IMR-90 (cell line): ENCODE data around the gene TNN. TPM values are rescaled to one million over a fixed set of nuclear protein-coding genes. Genes with fewer than 3 reads are reported as not detected.
A peak's percentile ranks its signal among the peaks of the same experiment; 100 is the strongest.

ENCODE experiments used
- ATAC-seq: fragments of 200-7000 bp; cut with Tn5 transposase; 2 replicates; pipeline ENCODE4 v1.9.1; 2020; ENCODE audit warnings: low read depth, mild to moderate bottlenecking, moderate library complexity
- BruUV-seq: library from RNA; stranded (reverse); fragments of 400-500 nt; replicated peaks from 2 replicates; lab custom pipeline; 2021; lab: Mats Ljungman, UMichigan
- CTCF ChIA-PET: fragments of 300-600 bp; formaldehyde crosslinking; extraction: SDS; loops from one replicate; lab custom pipeline; 2021; ENCODE audit warnings: antibody characterized with exemption; lab: Yijun Ruan, JAX
- POLR2A ChIA-PET: fragments of 300-600 bp; sonication (Branson Sonifier 250); formaldehyde crosslinking; loops from one replicate; lab custom pipeline; 2022; ENCODE audit warnings: antibody characterized with exemption; ENCODE audit not compliant: unreplicated experiment; lab: Charles Lee
- DNase-seq: peaks from one replicate; pipeline ENCODE4 v3.0.0; 2013
- H2AFZ ChIP-seq: replicated peaks from 2 replicates; pipeline ENCODE3; 2013; ENCODE audit warnings: low read length, mild to moderate bottlenecking; ENCODE audit not compliant: poor library complexity
- H2AK5ac ChIP-seq: 2 replicates; pipeline ENCODE4 v1.6.1; 2013; ENCODE audit warnings: low read depth, low read length, inconsistent platforms
- H2AK9ac ChIP-seq: replicated peaks from 2 replicates; pipeline ENCODE3; 2013; ENCODE audit warnings: mild to moderate bottlenecking, low read depth, low read length, moderate library complexity; ENCODE audit not compliant: poor library complexity
- H2BK120ac ChIP-seq: 2 replicates; pipeline ENCODE4 v1.6.1; 2013; ENCODE audit warnings: low read depth, low read length, inconsistent platforms
- H2BK15ac ChIP-seq: 3 replicates; pipeline ENCODE4 v1.6.1; 2013; ENCODE audit warnings: low read depth, low read length, inconsistent platforms
- H2BK20ac ChIP-seq: 2 replicates; pipeline ENCODE4 v1.6.1; 2013; ENCODE audit warnings: low read depth, mild to moderate bottlenecking, inconsistent platforms, low read length, moderate library complexity
- H2BK5ac ChIP-seq: 2 replicates; pipeline ENCODE4 v1.6.1; 2013; ENCODE audit warnings: mild to moderate bottlenecking, low read depth, low read length, inconsistent platforms; ENCODE audit not compliant: poor library complexity, severe bottlenecking
- H3K14ac ChIP-seq: replicated peaks from 2 replicates; pipeline ENCODE4 v1.6.1; 2013; ENCODE audit warnings: low read depth, low read length, inconsistent platforms
- H3K18ac ChIP-seq: 2 replicates; pipeline ENCODE4 v1.6.1; 2013; ENCODE audit warnings: low read depth, low read length, control low read depth
- H3K23ac ChIP-seq: 2 replicates; pipeline ENCODE4 v1.6.1; 2013; ENCODE audit warnings: low read depth, low read length, inconsistent platforms
- H3K27ac ChIP-seq: 2 replicates; pipeline ENCODE4 v1.5.1; 2013; ENCODE audit warnings: mild to moderate bottlenecking, control low read depth, low read length; ENCODE audit not compliant: insufficient read depth
- H3K27me3 ChIP-seq: 2 replicates; pipeline ENCODE4 v1.6.1; 2013; ENCODE audit warnings: low read length; ENCODE audit not compliant: control insufficient read depth, insufficient read depth
- H3K36me3 ChIP-seq: 2 replicates; pipeline ENCODE4 v1.6.1; 2013; ENCODE audit warnings: low read length, mixed read lengths; ENCODE audit not compliant: control insufficient read depth, insufficient read depth
- H3K4ac ChIP-seq: 2 replicates; pipeline ENCODE4 v1.6.1; 2013; ENCODE audit warnings: low read depth, low read length, inconsistent platforms
- H3K4me1 ChIP-seq: 2 replicates; pipeline ENCODE4 v1.6.1; 2013; ENCODE audit warnings: low read length, mixed read lengths; ENCODE audit not compliant: control insufficient read depth, insufficient read depth
- H3K4me2 ChIP-seq: 2 replicates; pipeline ENCODE4 v1.6.1; 2013; ENCODE audit warnings: low read depth, mild to moderate bottlenecking, control low read depth, low read length, moderate library complexity
- H3K4me3 ChIP-seq: 2 replicates; pipeline ENCODE4 v1.5.1; 2013; ENCODE audit warnings: low read depth, mild to moderate bottlenecking, control low read depth, low read length, moderate library complexity; ENCODE audit not compliant: insufficient read depth
- H3K56ac ChIP-seq: 2 replicates; pipeline ENCODE4 v1.6.1; 2013; ENCODE audit warnings: low read length, inconsistent platforms; ENCODE audit not compliant: insufficient read depth; ENCODE audit errors: extremely low read depth
- H3K79me1 ChIP-seq, 2 experiments: 2 replicates each; pipeline ENCODE4 v1.6.1; 2013; ENCODE audit warnings: low read length in 2 of 2, inconsistent platforms in 1 of 2, low read depth in 1 of 2
- H3K9ac ChIP-seq: 2 replicates; pipeline ENCODE4 v1.6.1; 2013; ENCODE audit warnings: low read depth, low read length, control low read depth
- H3K9me1 ChIP-seq: 2 replicates; pipeline ENCODE4 v1.6.1; 2013; ENCODE audit warnings: low read length, inconsistent platforms; ENCODE audit not compliant: insufficient read depth
- H3K9me3 ChIP-seq: 2 replicates; pipeline ENCODE4 v1.6.1; 2013; ENCODE audit warnings: low read length; ENCODE audit not compliant: control insufficient read depth, insufficient read depth
- H4K20me1 ChIP-seq: 2 replicates; pipeline ENCODE4 v1.6.1; 2013; ENCODE audit warnings: low read length, inconsistent platforms; ENCODE audit not compliant: insufficient read depth
- H4K5ac ChIP-seq: 2 replicates; pipeline ENCODE4 v1.6.1; 2013; ENCODE audit warnings: mild to moderate bottlenecking, low read depth, low read length, control low read depth
- H4K8ac ChIP-seq, 2 experiments: 2 replicates each; pipeline ENCODE4 v1.6.1; 2013; ENCODE audit warnings: low read depth in 2 of 2, low read length in 2 of 2, control low read depth in 1 of 2, inconsistent platforms in 1 of 2
- H4K91ac ChIP-seq: 2 replicates; pipeline ENCODE4 v1.6.1; 2013; ENCODE audit warnings: low read depth, low read length, inconsistent platforms; ENCODE audit not compliant: insufficient read depth
- BHLHE40 ChIP-seq: fragments of 150-350 bp; IDR thresholded peaks from 2 replicates; pipeline ENCODE4 v1.6.1; 2016; ENCODE audit warnings: mild to moderate bottlenecking, low read depth, low read length
- CEBPB ChIP-seq: IDR thresholded peaks from 2 replicates; pipeline ENCODE4 v1.6.1; 2012; ENCODE audit warnings: low read depth, low read length, improper control_type of control experiment
- FOS ChIP-seq: fragments of 150-350 bp; IDR thresholded peaks from 2 replicates; pipeline ENCODE4 v1.6.1; 2016; ENCODE audit warnings: low read depth, low read length
- MAFK ChIP-seq: IDR thresholded peaks from 2 replicates; pipeline ENCODE4 v1.6.1; 2012; ENCODE audit warnings: low read depth, low read length, improper control_type of control experiment
- MAZ ChIP-seq: IDR thresholded peaks from 2 replicates; pipeline ENCODE4 v1.6.1; 2012; ENCODE audit warnings: low read depth, mild to moderate bottlenecking, low read length, improper control_type of control experiment, moderate library complexity, borderline replicate concordance
- MXI1 ChIP-seq: IDR thresholded peaks from 2 replicates; pipeline ENCODE4 v1.6.1; 2012; ENCODE audit warnings: low read depth, mild to moderate bottlenecking, low read length, moderate library complexity, borderline replicate concordance
- NFE2L2 ChIP-seq: fragments of 150-350 bp; IDR thresholded peaks from 2 replicates; pipeline ENCODE4 v1.6.1; 2016; ENCODE audit warnings: low read depth, mild to moderate bottlenecking, low read length
- POLR2A ChIP-seq: IDR thresholded peaks from 2 replicates; pipeline ENCODE4 v1.6.1; 2012; ENCODE audit warnings: mild to moderate bottlenecking, low read depth, low read length
- RAD21 ChIP-seq: IDR thresholded peaks from 2 replicates; pipeline ENCODE4 v1.6.1; 2012; ENCODE audit warnings: low read length, improper control_type of control experiment
- RCOR1 ChIP-seq: IDR thresholded peaks from 2 replicates; pipeline ENCODE4 v1.6.1; 2012; ENCODE audit warnings: mild to moderate bottlenecking, low read length, improper control_type of control experiment; ENCODE audit not compliant: insufficient replicate concordance
- SMC3 ChIP-seq: fragments of 150-350 bp; IDR thresholded peaks from 2 replicates; pipeline ENCODE4 v1.6.1; 2016; ENCODE audit warnings: low read depth, mild to moderate bottlenecking, antibody characterized with exemption, low read length, moderate library complexity
- WGBS, 2 experiments: methylation state at CpG; one replicate each; pipeline versions ENCODE4 v1.1.5 to v1.1.7; 2013; ENCODE audit warnings: missing lambda C conversion rate in 2 of 2; ENCODE audit not compliant: insufficient read length in 1 of 2; ENCODE audit errors: extremely low coverage in 2 of 2; 5-methylcytosine and 5-hydroxymethylcytosine counted together
- dilution Hi-C: fragments of 300-500 bp; cut with HindIII; formaldehyde crosslinking; loops from one replicate; pipeline ENCODE4 v1.14.3; 2018; ENCODE audit warnings: low sequenced_read_pairs; ENCODE audit not compliant: unreplicated experiment
- in situ Hi-C: fragments of 300-500 bp; cut with MboI; formaldehyde crosslinking; loops from 3 replicates; pipeline ENCODE4 v1.14.3; 2019; ENCODE audit warnings: low sequenced_read_pairs, inconsistent platforms, mixed read lengths
- intact Hi-C: fragments of 100-400 bp; cut with micrococcal nuclease; formaldehyde crosslinking; loops from 2 replicates; pipeline ENCODE4 v1.10.0; 2022
- polyA plus RNA-seq, 3 experiments: library from polyadenylated mRNA; depleted of rRNA; stranded (reverse); fragments of >200 nt; gene quantifications; 2 replicates each; pipeline ENCODE4 v1.2.3, GENCODE V29; 2012; ENCODE audit warnings: low replicate concordance in 1 of 3
- total RNA-seq: library from RNA; depleted of rRNA; stranded (reverse); fragments of >200 nt; gene quantifications from 2 replicates; pipeline ENCODE4 v1.2.3, GENCODE V29; 2012
- TF ChIP-seq, protein P1 (sequence below): fragments of 150-350 bp; IDR thresholded peaks from 2 replicates; pipeline ENCODE4 v1.6.1; 2017; ENCODE audit warnings: mild to moderate bottlenecking, antibody characterized with exemption, low read length, low read depth
- TF ChIP-seq, protein P2 (sequence below): fragments of 150-350 bp; IDR thresholded peaks from 2 replicates; pipeline ENCODE4 v1.6.1; 2016; ENCODE audit warnings: low read depth, mild to moderate bottlenecking, low read length, moderate library complexity, borderline replicate concordance

Gene TNN
- total and polyA plus RNA-seq, 2 of the 4 experiments (the other 2 are of a cell fraction): not detected

DNA sequence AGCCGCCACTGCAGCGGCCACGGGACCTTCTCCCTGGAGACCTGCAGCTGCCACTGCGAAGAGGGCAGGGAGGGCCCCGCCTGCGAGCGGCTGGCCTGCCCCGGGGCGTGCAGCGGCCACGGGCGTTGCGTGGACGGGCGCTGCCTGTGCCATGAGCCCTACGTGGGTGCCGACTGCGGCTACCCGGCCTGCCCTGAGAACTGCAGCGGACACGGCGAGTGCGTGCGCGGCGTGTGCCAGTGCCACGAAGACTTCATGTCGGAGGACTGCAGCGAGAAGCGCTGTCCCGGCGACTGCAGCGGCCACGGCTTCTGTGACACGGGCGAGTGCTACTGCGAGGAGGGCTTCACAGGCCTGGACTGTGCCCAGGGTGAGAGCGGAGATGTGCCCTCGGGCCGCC is 11.7 kb downstream of the TNN start:
- H3K9me3 ChIP-seq: no peaks in the 10 kb centered on the region
- dilution Hi-C loops: no loop called here
- POLR2A ChIA-PET: no interaction called here

More for the DNA sequence above, 11.7 kb downstream of the TNN start:
- H3K18ac ChIP-seq: no peak overlapping the region
- H4K8ac ChIP-seq: no peak overlapping the region
- peak overlapping the region; percentile 39 for H2AK9ac ChIP-seq
- H3K4me1 ChIP-seq: no peaks in the 10 kb centered on the region
- H4K5ac ChIP-seq: no peak overlapping the region
- no peak overlapping the region for H3K27ac ChIP-seq
- intact Hi-C loops: no loop called here
- ATAC-seq (no peak), DNase-seq (no peak)
- no peak overlapping the region for H4K91ac ChIP-seq
- WGBS, 2 experiments: 92% methylated on average over 34 of the region's 40 CpGs; no CpG with 5 or more reads in 1 of the 2 experiments
- no peak overlapping the region for H3K23ac ChIP-seq
- H3K9ac ChIP-seq: no peak overlapping the region
- no peak overlapping the region for H2BK15ac ChIP-seq
- no peak overlapping the region for H2BK5ac ChIP-seq
- no peak overlapping the region for H3K4ac ChIP-seq
- H3K56ac ChIP-seq: no peak overlapping the region
- no peak overlapping the region for H3K4me3 ChIP-seq
- H3K79me1 ChIP-seq: no peaks in the 10 kb centered on the region
- H3K9me1 ChIP-seq: no peaks in the 10 kb centered on the region
- no TSS peak for BruUV-seq
- CTCF ChIA-PET: no interaction called here
- H3K27me3 ChIP-seq: no peaks in the 10 kb centered on the region; the same call in 1 of the 2 replicates
- no peak overlapping the region for H2AFZ ChIP-seq
- no peak overlapping the region for H2BK120ac ChIP-seq
- no peaks in the 10 kb centered on the region for H4K20me1 ChIP-seq
- TF ChIP-seq MXI1 (no peak), CEBPB (no peak), POLR2A (no peak), BHLHE40 (no peak), MAFK (no peak), NFE2L2 (no peak), SMC3 (no peak), MAZ (no peak), RAD21 (no peak), FOS (no peak), RCOR1 (no peak)
- TF ChIP-seq, protein P1, sequence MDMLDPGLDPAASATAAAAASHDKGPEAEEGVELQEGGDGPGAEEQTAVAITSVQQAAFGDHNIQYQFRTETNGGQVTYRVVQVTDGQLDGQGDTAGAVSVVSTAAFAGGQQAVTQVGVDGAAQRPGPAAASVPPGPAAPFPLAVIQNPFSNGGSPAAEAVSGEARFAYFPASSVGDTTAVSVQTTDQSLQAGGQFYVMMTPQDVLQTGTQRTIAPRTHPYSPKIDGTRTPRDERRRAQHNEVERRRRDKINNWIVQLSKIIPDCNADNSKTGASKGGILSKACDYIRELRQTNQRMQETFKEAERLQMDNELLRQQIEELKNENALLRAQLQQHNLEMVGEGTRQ: no peak
- TF ChIP-seq, protein P2, sequence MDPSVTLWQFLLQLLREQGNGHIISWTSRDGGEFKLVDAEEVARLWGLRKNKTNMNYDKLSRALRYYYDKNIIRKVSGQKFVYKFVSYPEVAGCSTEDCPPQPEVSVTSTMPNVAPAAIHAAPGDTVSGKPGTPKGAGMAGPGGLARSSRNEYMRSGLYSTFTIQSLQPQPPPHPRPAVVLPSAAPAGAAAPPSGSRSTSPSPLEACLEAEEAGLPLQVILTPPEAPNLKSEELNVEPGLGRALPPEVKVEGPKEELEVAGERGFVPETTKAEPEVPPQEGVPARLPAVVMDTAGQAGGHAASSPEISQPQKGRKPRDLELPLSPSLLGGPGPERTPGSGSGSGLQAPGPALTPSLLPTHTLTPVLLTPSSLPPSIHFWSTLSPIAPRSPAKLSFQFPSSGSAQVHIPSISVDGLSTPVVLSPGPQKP: no peak
- in situ Hi-C loops: no loop called here
- H3K14ac ChIP-seq: no peak overlapping the region
- H2AK5ac ChIP-seq: no peak overlapping the region
- no peaks in the 10 kb centered on the region for H3K36me3 ChIP-seq
- H3K4me2 ChIP-seq: no peak overlapping the region
- H2BK20ac ChIP-seq: no peak overlapping the region
